ENCODE measurements around the gene MX2.

Gene MX2

DNA sequence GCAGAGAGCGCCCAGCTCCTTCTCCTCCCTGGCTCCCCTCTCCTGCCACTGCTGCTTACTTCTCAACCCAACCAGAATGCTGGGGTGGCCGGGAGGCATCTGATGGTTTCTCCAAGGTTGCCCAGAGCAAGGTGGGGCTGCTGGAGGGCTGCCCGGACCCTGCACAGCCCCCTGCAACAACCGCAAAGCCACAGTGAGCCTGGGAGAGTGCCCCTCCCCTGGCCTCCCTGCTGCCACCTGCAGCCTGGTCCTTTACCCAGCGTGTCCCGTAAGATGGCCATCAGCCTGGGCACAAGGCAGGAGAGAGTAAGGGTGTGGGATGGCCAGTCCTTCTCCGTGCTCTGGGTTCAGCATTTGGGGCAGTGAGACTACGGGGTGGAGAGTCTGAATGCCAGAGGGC lies 17.0 kb downstream of the MX2 start:
- POLR2A ChIA-PET, result no interaction called here
- H3K4me1 ChIP-seq (ENCODE audit: control insufficient read depth, insufficient read depth, low read length), result no peaks in the 10 kb centered on the region
- CTCF ChIA-PET, result no interaction called here
- no peak overlapping the region for H3K4me3 ChIP-seq (ENCODE audit: low read depth, low read length)
- H3K9me3 ChIP-seq (ENCODE audit: control insufficient read depth, insufficient read depth, low read depth, low read length), result no peaks in the 10 kb centered on the region
- no peak overlapping the region for H3K27ac ChIP-seq (ENCODE audit: extremely low read depth, low read depth, low read length)
- no peaks in the 10 kb centered on the region for H3K36me3 ChIP-seq (ENCODE audit: control insufficient read depth in 2 of 2, insufficient read depth in 1 of 2, low read length in 2 of 2)
- TF ChIP-seq ZNF670 (tag by site-specific recombination; IDR thresholded peaks at IDR 0.05; ENCODE audit: low read depth) (no peak), REPIN1 (tag by site-specific recombination; IDR thresholded peaks at IDR 0.05; ENCODE audit: low read depth) (no peak), ZNF692 (tag by site-specific recombination; IDR thresholded peaks at IDR 0.05) (no peak), ZNF24 (tag by site-specific recombination; IDR thresholded peaks at IDR 0.05) (no peak), ZNF629 (tag by site-specific recombination; IDR thresholded peaks at IDR 0.05) (no peak), ZFP37 (tag by site-specific recombination; IDR thresholded peaks at IDR 0.05) (no peak)
- TF ChIP-seq, protein P1, sequence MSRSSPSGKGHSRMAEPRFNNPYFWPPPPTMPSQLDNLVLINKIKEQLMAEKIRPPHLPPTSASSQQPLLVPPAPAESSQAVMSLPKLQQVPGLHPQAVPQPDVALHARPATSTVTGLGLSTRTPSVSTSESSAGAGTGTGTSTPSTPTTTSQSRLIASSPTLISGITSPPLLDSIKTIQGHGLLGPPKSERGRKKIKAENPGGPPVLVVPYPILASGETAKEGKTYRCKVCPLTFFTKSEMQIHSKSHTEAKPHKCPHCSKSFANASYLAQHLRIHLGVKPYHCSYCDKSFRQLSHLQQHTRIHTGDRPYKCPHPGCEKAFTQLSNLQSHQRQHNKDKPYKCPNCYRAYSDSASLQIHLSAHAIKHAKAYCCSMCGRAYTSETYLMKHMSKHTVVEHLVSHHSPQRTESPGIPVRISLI (tag by site-specific recombination; IDR thresholded peaks at IDR 0.05), result no peak

DNA sequence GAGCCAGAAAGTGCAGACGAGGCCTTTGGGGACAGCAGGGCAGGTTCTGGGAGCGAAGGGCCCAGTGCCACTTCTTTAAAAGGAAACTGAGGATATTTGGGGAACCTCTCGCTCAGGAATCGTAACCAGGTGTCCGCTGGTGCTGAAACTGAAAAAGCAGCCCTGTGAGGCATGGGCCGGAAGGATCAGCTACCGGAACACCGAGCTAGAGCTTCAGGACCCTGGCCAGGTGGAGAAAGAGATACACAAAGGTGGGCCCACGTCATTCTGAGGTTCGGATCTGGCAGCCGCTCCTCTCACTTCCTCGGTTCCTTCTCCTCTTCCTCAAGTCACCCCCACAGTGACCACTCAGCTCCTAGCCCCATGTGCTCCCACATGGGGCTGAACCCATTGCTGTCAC lies 18.1 kb downstream of the MX2 start:
- H3K4me3 ChIP-seq (ENCODE audit: low read depth, low read length), result no peak overlapping the region
- ChIA-PET CTCF (interaction anchor here (0.8 kb wide), 1 partner anchor 70 kb away, joined by 6 read pairs; no protein-coding TSS in a partner anchor), POLR2A (no interaction called here)
- H3K36me3 ChIP-seq (ENCODE audit: control insufficient read depth in 2 of 2, insufficient read depth in 1 of 2, low read length in 2 of 2), result no peaks in the 10 kb centered on the region
- no peaks in the 10 kb centered on the region for H3K4me1 ChIP-seq (ENCODE audit: control insufficient read depth, insufficient read depth, low read length)
- no peak overlapping the region for H3K27ac ChIP-seq (ENCODE audit: extremely low read depth, low read depth, low read length)
- TF ChIP-seq ZNF555 (tag by site-specific recombination; conservative IDR thresholded peaks at IDR 0.05) (no peak), GLIS2 (tag by site-specific recombination; IDR thresholded peaks at IDR 0.05) (no peak), ZNF416 (tag by site-specific recombination; IDR thresholded peaks at IDR 0.05) (no peak), ZBTB48 (tag by site-specific recombination; IDR thresholded peaks at IDR 0.05) (no peak), ZNF324 (tag by site-specific recombination; IDR thresholded peaks at IDR 0.05) (no peak), ZNF221 (tag by site-specific recombination; IDR thresholded peaks at IDR 0.05; ENCODE audit: borderline replicate concordance) (no peak), ZNF202 (tag by site-specific recombination; IDR thresholded peaks at IDR 0.05; ENCODE audit: borderline replicate concordance) (no peak), ZNF404 (tag by site-specific recombination; IDR thresholded peaks at IDR 0.05) (no peak), PRDM1 (tag by site-specific recombination; IDR thresholded peaks at IDR 0.05) (no peak), ZNF10 (tag by site-specific recombination; IDR thresholded peaks at IDR 0.05) (no peak), ZNF157 (tag by site-specific recombination; IDR thresholded peaks at IDR 0.05) (no peak), ZNF37A (tag by site-specific recombination; IDR thresholded peaks at IDR 0.05) (no peak), ZNF791 (tag by site-specific recombination; IDR thresholded peaks at IDR 0.05) (no peak), ZNF48 (tag by site-specific recombination; IDR thresholded peaks at IDR 0.05) (no peak), GLI2 (tag by site-specific recombination; IDR thresholded peaks at IDR 0.05; ENCODE audit: borderline replicate concordance, low read depth) (no peak), ZNF214 (tag by site-specific recombination; IDR thresholded peaks at IDR 0.05; ENCODE audit: borderline replicate concordance) (no peak), GFI1B (tag by site-specific recombination; IDR thresholded peaks at IDR 0.05) (no peak), ZNF707 (tag by site-specific recombination; IDR thresholded peaks at IDR 0.05) (no peak), ZBTB17 (tag by site-specific recombination; IDR thresholded peaks at IDR 0.05) (no peak)
- H3K9me3 ChIP-seq (ENCODE audit: control insufficient read depth, insufficient read depth, low read depth, low read length), result no peaks in the 10 kb centered on the region
